ENCODE measurements around the gene RAB36. TPM values are rescaled to one million over a fixed set of nuclear protein-coding genes. Genes with fewer than 3 reads are reported as not detected.
A peak's percentile ranks its signal among the peaks of the same experiment; 100 is the strongest.

The RAB36 gene
- polyA plus RNA-seq, 1 of the 3 experiments (the other 2 are of a cell fraction): 6.6 TPM

DNA sequence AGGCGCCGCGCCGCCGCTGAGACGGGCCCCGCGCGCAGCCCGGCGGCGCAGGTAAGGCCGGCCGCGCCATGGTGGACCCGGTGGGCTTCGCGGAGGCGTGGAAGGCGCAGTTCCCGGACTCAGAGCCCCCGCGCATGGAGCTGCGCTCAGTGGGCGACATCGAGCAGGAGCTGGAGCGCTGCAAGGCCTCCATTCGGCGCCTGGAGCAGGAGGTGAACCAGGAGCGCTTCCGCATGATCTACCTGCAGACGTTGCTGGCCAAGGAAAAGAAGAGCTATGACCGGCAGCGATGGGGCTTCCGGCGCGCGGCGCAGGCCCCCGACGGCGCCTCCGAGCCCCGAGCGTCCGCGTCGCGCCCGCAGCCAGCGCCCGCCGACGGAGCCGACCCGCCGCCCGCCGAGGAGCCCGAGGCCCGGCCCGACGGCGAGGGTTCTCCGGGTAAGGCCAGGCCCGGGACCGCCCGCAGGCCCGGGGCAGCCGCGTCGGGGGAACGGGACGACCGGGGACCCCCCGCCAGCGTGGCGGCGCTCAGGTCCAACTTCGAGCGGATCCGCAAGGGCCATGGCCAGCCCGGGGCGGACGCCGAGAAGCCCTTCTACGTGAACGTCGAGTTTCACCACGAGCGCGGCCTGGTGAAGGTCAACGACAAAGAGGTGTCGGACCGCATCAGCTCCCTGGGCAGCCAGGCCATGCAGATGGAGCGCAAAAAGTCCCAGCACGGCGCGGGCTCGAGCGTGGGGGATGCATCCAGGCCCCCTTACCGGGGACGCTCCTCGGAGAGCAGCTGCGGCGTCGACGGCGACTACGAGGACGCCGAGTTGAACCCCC, 35.8 kb downstream of the RAB36 start:
- TF ChIP-seq MXI1 (IDR thresholded peaks at IDR 0.05; ENCODE audit: low read depth, low read length): peak; percentile 15; the same call in 1 of the 2 replicates
- TF ChIP-seq NRF1 (IDR thresholded peaks at IDR 0.05; ENCODE audit: low read depth, low read length): 0 out of 2 replicates have a peak, but pooled peaks have one; percentile 4
- no peak for TF ChIP-seq TCF12 (IDR thresholded peaks at IDR 0.05)
- peaks cover 13 to 52% of the 10 kb centered on the region in 2 experiments for H3K4me1 ChIP-seq (ENCODE audit: control insufficient read depth in 1 of 2, insufficient read depth in 2 of 2, low read depth in 1 of 2, low read length in 1 of 2)
- H3K4me2 ChIP-seq: peak overlapping the region; percentile 73
- peak; percentile 62 for DNase-seq
- no peak overlapping the region for H3K9ac ChIP-seq
- no peaks in the 10 kb centered on the region for H3K9me3 ChIP-seq
- H3K36me3 ChIP-seq (replicated peaks in 1 of 2; ENCODE audit: control insufficient read depth in 1 of 2, insufficient read depth in 2 of 2, low read length in 1 of 2): peaks cover 0 to 2% of the 10 kb centered on the region in 2 experiments
- 56% methylated on average over 26 of the region's 112 CpGs for WGBS (ENCODE audit: low lambda C conversion rate)
- peaks cover 50% of the 10 kb centered on the region for H3K79me2 ChIP-seq (ENCODE audit: insufficient read depth)
- no peak overlapping the region for H2AFZ ChIP-seq (ENCODE audit: low read depth)
- H3K4me3 ChIP-seq (ENCODE audit: low read depth in 2 of 2, low read length in 1 of 2): peak overlapping the region; percentile 53 to 83
- H3K27me3 ChIP-seq (ENCODE audit: insufficient read depth): no peaks in the 10 kb centered on the region
- H4K20me1 ChIP-seq (ENCODE audit: insufficient read depth): peaks cover 39% of the 10 kb centered on the region
- ChIA-PET POLR2A (interaction anchor here (0.7 to 1.2 kb wide), 3 partner anchors 101 to 342 kb away, joined by 3 to 5 read pairs (median 3); no protein-coding TSS in a partner anchor), CTCF (interaction anchor here (0.6 to 21.1 kb wide), 12 partner anchors 13 to 106 kb away, joined by 3 to 587 read pairs (median 3); no protein-coding TSS in a partner anchor)
- no peaks in the 10 kb centered on the region for H3K9me2 ChIP-seq
- peak overlapping the region in 1 of 2 experiments; percentile 83; a peak in 1 of 4 replicates for H3K27ac ChIP-seq (ENCODE audit: low read depth in 2 of 2, low read length in 1 of 2)
- no peaks in the 10 kb centered on the region for H3F3A ChIP-seq (replicated peaks; ENCODE audit: insufficient read depth)

GRCh38 chr22:23181721-23182308, 36.5 kb downstream of the RAB36 start:
- peak overlapping the region; percentile 73 for H3K4me2 ChIP-seq
- no peaks in the 10 kb centered on the region for H3F3A ChIP-seq (replicated peaks; ENCODE audit: insufficient read depth)
- no peak overlapping the region for H2AFZ ChIP-seq (ENCODE audit: low read depth)
- peak overlapping the region; percentile 53 to 83 for H3K4me3 ChIP-seq (ENCODE audit: low read depth in 2 of 2, low read length in 1 of 2)
- H3K27me3 ChIP-seq (ENCODE audit: insufficient read depth): no peaks in the 10 kb centered on the region
- no peak overlapping the region; a peak in 1 of 4 replicates for H3K27ac ChIP-seq (ENCODE audit: low read depth in 2 of 2, low read length in 1 of 2)
- H3K9ac ChIP-seq: no peak overlapping the region
- peaks cover 46% of the 10 kb centered on the region for H4K20me1 ChIP-seq (ENCODE audit: insufficient read depth)
- peaks cover 13 to 52% of the 10 kb centered on the region in 2 experiments for H3K4me1 ChIP-seq (ENCODE audit: control insufficient read depth in 1 of 2, insufficient read depth in 2 of 2, low read depth in 1 of 2, low read length in 1 of 2)
- H3K9me3 ChIP-seq: no peaks in the 10 kb centered on the region
- H3K79me2 ChIP-seq (ENCODE audit: insufficient read depth): peaks cover 57% of the 10 kb centered on the region
- ChIA-PET CTCF (interaction anchor here (0.5 to 21.1 kb wide), 4 partner anchors 12 to 105 kb away, joined by 3 to 587 read pairs (median 4); no protein-coding TSS in a partner anchor), POLR2A (no interaction called here)
- TF ChIP-seq CHD2 (IDR thresholded peaks at IDR 0.05; ENCODE audit: low read length, partially characterized antibody) (no peak), FOXJ3 (CRISPR knock-in tag; IDR thresholded peaks at IDR 0.05) (no peak), YY1 (IDR thresholded peaks at IDR 0.05; ENCODE audit: low read depth) (no peak), NRF1 (IDR thresholded peaks at IDR 0.05; ENCODE audit: low read depth, low read length) (no peak), NFIC (IDR thresholded peaks at IDR 0.05; ENCODE audit: borderline replicate concordance) (no peak), RFX5 (IDR thresholded peaks at IDR 0.05; ENCODE audit: low read length) (no peak), USF1 (IDR thresholded peaks at IDR 0.05; ENCODE audit: borderline replicate concordance, low read depth) (no peak), SIN3A (IDR thresholded peaks at IDR 0.05; ENCODE audit: borderline replicate concordance, low read depth, low read length) (no peak), TAF1 (IDR thresholded peaks at IDR 0.05; ENCODE audit: borderline replicate concordance, low read depth, low read length) (no peak)
- TF ChIP-seq, protein P1, sequence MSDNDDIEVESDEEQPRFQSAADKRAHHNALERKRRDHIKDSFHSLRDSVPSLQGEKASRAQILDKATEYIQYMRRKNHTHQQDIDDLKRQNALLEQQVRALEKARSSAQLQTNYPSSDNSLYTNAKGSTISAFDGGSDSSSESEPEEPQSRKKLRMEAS (IDR thresholded peaks at IDR 0.05; ENCODE audit: low read depth): no peak
- TF ChIP-seq, protein P2, sequence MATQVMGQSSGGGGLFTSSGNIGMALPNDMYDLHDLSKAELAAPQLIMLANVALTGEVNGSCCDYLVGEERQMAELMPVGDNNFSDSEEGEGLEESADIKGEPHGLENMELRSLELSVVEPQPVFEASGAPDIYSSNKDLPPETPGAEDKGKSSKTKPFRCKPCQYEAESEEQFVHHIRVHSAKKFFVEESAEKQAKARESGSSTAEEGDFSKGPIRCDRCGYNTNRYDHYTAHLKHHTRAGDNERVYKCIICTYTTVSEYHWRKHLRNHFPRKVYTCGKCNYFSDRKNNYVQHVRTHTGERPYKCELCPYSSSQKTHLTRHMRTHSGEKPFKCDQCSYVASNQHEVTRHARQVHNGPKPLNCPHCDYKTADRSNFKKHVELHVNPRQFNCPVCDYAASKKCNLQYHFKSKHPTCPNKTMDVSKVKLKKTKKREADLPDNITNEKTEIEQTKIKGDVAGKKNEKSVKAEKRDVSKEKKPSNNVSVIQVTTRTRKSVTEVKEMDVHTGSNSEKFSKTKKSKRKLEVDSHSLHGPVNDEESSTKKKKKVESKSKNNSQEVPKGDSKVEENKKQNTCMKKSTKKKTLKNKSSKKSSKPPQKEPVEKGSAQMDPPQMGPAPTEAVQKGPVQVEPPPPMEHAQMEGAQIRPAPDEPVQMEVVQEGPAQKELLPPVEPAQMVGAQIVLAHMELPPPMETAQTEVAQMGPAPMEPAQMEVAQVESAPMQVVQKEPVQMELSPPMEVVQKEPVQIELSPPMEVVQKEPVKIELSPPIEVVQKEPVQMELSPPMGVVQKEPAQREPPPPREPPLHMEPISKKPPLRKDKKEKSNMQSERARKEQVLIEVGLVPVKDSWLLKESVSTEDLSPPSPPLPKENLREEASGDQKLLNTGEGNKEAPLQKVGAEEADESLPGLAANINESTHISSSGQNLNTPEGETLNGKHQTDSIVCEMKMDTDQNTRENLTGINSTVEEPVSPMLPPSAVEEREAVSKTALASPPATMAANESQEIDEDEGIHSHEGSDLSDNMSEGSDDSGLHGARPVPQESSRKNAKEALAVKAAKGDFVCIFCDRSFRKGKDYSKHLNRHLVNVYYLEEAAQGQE (IDR thresholded peaks at IDR 0.05; ENCODE audit: low read depth, low read length): no peak
- H3K36me3 ChIP-seq (replicated peaks in 1 of 2; ENCODE audit: control insufficient read depth in 1 of 2, insufficient read depth in 2 of 2, low read length in 1 of 2): peaks cover 0 to 2% of the 10 kb centered on the region in 2 experiments
- DNase-seq: no peak
- 91% methylated on average over 33 of the region's 43 CpGs for WGBS (ENCODE audit: low lambda C conversion rate)
- no peaks in the 10 kb centered on the region for H3K9me2 ChIP-seq

All from SK-N-SH (cell line).